ENCODE results near the gene RSPRY1.

Gene RSPRY1

DNA sequence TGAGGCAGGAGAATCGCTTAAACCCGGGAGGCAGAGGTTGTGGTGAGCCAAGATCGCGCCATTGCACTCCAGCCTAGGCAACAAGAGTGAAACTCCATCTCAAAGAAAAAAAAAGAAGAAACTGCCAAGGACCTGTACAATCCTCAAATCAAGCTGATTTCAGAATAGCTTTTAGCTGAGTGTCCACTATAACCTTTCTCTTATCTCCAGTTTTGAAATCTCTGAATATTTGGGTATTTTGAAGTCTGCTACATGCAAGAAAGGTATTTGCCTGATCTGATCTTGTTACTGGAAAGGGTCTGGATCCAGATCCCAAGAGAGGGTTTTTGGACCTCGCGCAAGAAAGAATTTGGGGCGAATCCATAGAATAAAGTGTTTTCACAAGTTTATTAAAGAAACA is 39.8 kb downstream of the RSPRY1 start:
- no peak for DNase-seq

DNA sequence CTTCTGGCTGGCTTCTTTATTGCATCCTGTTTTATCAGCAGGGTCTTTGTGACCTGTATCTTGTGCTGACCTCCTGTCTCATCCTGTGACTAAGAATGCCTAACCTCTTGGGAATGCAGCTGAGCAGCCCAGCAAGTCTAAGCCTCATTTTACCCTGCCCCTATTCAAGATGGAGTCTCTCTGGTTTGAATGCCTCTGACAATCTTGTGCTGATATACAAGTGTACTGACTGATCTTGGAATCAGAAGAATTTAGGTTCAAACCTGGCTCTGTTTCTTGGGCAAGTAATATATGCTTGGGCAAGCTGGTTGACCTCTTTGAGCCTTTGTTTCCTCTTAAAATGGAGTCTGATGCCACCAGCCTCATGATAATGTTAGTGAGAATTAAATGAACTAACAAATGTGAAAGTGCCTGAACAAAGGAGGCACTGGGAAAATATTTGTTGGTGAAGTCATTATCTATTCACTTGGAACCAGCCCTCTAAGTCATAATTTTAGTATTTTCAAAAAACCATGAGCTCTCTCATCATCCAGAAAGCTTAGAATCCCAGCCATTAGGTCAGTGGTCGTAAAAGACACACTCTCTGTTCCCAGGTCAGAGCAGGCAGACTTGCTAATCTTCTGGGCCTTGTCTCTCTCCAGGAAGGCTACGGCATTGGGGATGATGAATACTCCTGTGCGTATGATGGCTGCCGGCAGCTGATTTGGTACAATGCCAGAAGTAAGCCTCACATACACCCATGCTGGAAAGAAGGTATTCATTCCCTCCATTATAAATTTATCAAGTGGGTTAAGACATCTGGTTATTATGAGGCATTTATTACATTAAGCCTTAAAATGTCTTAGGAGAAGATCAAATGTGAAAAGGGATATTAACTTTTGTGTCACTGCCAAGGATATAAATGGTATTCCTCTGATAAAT is 40.8 kb downstream of the RSPRY1 start:
- DNase-seq, result no peak

- no peak for DNase-seq
Observed at GRCh38 chr16:57229079-57229478, 43.0 kb downstream of the RSPRY1 start.

DNA sequence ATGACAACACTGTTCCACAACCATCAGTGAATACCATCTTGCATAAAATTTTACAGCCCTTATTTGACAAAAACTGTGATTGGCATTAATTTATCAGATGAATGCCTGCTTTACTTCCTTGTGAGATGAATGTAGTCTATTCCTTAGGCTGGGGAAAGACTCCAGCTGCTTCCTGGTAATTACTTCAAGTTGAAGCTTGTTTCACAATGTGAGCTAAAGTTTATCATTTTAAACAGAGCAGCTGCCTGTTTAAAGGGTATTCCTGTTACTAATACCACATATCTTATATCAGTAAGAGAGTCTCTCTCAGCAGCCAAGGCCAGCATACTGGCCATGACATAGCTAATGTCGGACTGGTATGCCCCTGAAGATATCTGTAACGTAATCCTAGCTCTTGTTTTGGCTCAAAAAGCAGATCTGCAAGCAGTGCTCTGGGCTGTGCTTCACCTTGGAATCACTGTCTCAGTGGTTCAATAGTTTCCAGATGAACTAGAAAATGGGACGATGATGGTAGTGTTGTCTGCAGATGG is 45.8 kb downstream of the RSPRY1 start:
- no peak for DNase-seq

- no peak for DNase-seq
Observed at GRCh38 chr16:57233944-57234706, 48.0 kb downstream of the RSPRY1 start.

GRCh38 chr16:57234707-57235092 is 48.6 kb downstream of the RSPRY1 start:
- no peak for DNase-seq

DNA sequence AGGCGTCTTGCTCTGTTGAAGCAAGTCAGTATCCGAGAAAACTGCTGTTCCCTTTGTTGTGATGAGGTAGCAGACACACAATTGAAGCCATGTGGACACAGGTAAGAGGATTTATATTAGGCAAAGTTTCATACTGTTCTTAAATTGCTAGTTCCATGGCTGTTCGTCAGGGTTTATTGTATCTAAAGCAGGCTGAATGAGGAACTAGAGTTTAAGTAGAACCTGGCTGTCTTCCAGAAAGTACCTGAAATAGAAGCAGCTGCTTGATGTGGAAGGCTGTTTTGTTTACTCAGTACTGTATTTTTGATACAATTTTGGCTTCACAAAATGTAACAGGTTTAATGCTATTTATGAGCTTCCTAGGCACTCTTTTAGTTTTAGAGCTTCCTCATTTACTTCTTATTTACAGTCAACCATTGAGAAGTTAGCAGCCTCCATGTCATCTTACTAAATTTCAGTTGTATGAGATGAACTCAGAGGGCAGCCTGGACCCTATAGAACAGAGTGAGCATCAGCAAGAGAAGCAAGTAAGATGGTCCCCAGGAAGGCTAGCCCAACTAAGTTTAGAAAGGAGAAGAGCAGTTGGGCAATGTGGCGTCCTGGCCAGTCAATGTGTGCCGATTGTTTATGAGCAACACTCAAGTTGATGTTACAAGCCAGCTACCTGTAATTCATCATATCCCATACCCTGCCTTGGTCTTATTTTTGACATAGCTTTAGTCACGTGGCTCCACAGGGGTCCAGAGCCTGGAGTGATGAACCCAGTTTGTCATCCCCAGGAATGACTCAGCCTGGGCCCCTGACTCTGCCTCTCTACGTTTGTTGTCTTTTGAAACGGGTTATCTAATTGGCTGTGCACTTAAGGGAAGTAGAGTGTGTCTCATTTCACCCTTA is 49.2 kb downstream of the RSPRY1 start:
- peak; percentile 32 for DNase-seq

- no peak for DNase-seq
Observed at GRCh38 chr16:57236022-57236350, 49.9 kb downstream of the RSPRY1 start.

DNA sequence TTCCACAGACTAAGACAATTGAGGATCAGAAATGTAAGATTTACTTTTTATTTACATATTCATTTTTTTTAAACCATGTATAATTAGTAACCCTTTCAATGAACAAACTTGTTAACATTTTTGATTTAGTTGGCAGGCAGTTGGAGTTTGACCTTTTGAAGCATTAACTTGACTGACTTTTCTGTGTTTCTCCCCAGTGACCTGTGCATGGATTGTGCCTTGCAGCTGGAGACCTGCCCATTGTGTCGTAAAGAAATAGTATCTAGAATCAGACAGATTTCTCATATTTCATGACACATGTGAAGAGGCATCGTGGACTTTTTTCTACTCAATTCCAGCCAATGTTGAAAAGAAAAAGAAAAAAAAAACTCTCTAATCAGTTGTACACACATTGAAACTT is 52.6 kb downstream of the RSPRY1 start:
- DNase-seq, result no peak

DNA sequence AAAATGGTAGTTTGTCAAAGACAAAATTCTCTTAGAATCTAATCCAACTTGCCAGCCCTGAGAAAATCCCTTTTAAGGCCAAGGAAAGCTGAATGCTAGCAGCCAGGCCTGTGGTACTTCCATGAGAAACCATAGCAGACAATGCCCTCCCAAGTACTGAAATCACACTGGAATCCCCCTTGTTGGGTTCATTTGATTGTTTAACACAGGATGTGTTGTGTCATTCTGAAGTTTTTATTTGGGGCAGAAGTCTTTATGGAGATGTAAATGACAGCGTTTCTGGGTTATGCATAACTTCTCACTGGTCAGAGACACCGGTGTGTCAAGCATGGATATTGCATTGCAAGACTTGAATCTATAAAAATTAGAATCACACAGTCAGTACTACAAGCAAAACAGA is 53.0 kb downstream of the RSPRY1 start:
- DNase-seq, result no peak

DNA sequence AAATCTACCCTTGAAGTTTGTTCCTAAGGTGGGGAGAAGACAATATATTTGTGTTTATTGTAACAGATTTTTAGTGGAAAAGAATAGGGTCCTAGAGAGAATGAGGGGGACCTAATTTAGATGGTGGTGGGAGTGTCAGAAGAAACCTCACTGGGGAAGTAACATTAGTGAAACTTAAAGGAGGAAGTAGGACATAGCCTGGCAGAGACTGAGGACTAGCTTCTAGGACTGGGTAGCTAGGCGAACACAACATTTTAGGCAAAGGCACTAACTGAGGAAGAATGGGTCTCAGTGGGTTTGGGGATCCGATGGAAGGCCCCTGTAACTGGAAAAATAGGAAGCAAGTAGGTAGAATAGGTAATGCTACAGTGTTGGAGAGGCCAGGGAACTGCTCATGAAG is 54.7 kb downstream of the RSPRY1 start:
- DNase-seq, result no peak

- DNase-seq, result no peak
Observed at GRCh38 chr16:57242650-57243049, 56.5 kb downstream of the RSPRY1 start.

- DNase-seq, result no peak
Observed at GRCh38 chr16:57244463-57244766, 58.3 kb downstream of the RSPRY1 start.

DNA sequence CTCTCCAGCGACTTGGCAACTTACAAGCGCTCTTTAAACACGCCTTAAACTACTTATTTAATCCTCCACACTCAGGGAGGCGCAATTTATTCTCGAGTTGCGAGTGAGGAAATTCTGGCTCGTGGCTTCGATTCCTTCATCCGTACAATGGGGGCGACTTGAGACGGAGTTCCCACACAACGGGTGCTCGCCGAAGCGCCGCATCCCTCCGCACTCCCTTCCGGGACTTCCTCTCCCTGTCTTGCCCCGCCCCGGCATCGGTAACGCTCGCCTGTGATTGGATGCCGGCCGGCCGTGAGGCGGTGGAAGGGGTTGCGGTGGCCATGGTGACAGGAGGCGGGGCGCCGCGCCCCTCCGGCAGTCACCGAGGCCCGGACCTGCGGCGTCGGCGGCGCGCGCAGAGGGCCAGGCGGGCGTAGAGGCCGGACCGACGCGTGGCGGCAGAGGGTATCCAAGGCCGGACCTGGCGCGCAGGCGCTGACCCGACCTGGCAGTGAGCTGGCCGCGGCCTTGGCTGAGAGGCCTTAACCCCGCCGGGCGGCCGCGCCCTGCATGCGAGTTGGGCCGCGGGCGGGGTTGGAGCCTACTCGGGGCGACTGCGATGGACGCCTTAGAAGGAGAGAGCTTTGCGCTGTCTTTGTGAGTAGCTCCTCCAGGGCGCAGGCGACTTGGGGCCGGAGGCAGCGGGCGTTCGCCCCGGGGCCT is 58.8 kb downstream of the RSPRY1 start, which contains the start of gene ARL2BP:
Gene ARL2BP (plus strand): TSS at position 493 of the 705 bp plus-strand sequence. CDS start 109 bp downstream, at position 602.
- peak; percentile 98 for DNase-seq

GRCh38 chr16:57245472-57246113 is 59.5 kb downstream of the RSPRY1 start:
- DNase-seq, result no peak

DNA sequence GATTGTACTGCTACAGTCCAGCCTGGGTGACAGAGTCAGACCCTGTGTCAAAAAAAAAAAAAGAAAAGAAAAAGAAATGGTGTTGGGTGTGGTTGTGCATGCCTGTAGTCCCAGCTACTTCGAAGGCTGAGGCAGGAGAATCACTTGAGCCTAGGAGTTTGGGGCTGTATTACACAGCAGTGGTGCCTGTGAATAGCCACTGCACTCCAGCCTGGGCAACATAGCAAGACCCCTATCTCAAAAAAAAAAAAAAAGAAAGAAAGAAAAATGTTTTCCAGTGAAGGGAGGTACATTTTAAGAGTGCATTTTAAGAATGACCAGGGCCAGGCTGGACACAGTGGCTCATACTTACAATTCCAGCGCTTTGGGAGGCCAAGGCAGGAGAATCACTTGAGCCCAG is 65.2 kb downstream of the RSPRY1 start:
- no peak for DNase-seq

- no peak for DNase-seq
Observed at GRCh38 chr16:57252148-57252721, 66.1 kb downstream of the RSPRY1 start.

DNA sequence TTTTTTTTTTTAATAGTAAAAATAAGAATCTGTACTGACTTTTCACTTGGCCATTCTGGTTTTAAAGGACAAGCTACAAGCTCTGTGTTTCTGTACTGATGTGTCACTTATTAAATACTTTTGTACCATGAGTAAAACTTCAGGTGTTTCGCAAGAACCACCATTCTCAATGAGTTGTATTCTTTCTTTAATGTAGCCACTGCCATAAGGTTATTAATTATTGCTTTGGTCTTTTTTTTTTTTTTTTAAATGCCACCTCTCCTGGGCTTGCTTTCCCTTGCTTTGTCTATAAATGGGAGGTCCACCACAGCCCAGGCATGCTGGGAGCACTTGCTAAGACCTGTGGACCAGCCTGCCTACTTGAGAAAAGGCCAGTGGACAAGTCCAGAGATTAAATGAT is 67.3 kb downstream of the RSPRY1 start:
- no peak for DNase-seq

GRCh38 chr16:57255686-57256415 is 69.7 kb downstream of the RSPRY1 start:
- DNase-seq, result no peak

GRCh38 chr16:57256601-57257395 is 70.7 kb downstream of the RSPRY1 start:
- no peak for DNase-seq
